Ovary (tissue), 9 donors: ENCODE results near the gene PALLD. TPM values are rescaled to one million over a fixed set of nuclear protein-coding genes. Genes with fewer than 3 reads are reported as not detected.
"Not testable (repeated sequence)": the region's sequence is repeated elsewhere in the genome, so short reads cannot be mapped to it uniquely, and the experiment has no call there.

ENCODE experiments used
- DNase-seq, 5 donors: peaks; one replicate each; pipeline ENCODE4 v3.0.0-alpha.2; 2019 to 2020
- H3K27ac ChIP-seq, 2 donors: fragments of 200-600 bp; one replicate each; pipeline versions ENCODE4 v1.5.1 to v1.8.0; 2019 to 2022
- H3K27me3 ChIP-seq: fragments of 200-600 bp; one replicate; pipeline ENCODE4 v1.8.0; 2022
- H3K36me3 ChIP-seq: fragments of 200-600 bp; sonication (generic); one replicate; pipeline ENCODE4 v1.5.1; 2019
- H3K4me1 ChIP-seq: one replicate; pipeline ENCODE4 v1.8.1; 2013; ENCODE audit warnings: mild to moderate bottlenecking, moderate library complexity; ENCODE audit not compliant: insufficient read depth
- H3K4me3 ChIP-seq: fragments of 200-600 bp; sonication (generic); one replicate; pipeline ENCODE4 v1.5.1; 2017
- H3K9me3 ChIP-seq, 2 donors: fragments of 200-600 bp in 1 of 2; sonication (generic) in 1 of 2; one replicate each; pipeline versions ENCODE4 v1.5.1 to v1.8.1; 2013 to 2019; ENCODE audit warnings: mild to moderate bottlenecking in 1 of 2, moderate library complexity in 1 of 2
- EP300 ChIP-seq: sonication (generic); formaldehyde crosslinking; IDR thresholded peaks from one replicate; pipeline ENCODE4 v1.6.1; 2017; ENCODE audit warnings: antibody characterized with exemption
- POLR2A ChIP-seq: fragments of 450-650 bp; IDR thresholded peaks from one replicate; pipeline ENCODE4 v1.6.1; 2017; ENCODE audit warnings: antibody characterized with exemption, mild to moderate bottlenecking, moderate library complexity
- WGBS, 3 donors: extraction: QIAGEN DNeasy Blood & Tissue Kit in 1 of 3; methylation state at CpG; one replicate each; pipeline versions ENCODE4 v1.1.5 to v1.1.7; 2013 to 2017; 5-methylcytosine and 5-hydroxymethylcytosine counted together
- intact Hi-C, 4 donors: fragments of 100-400 bp; cut with DNase I; formaldehyde crosslinking; loops; one replicate each; pipeline versions ENCODE4 v1.11.0 to v1.15.1; 2022 to 2023
- polyA plus RNA-seq, 2 donors: library from polyadenylated mRNA; stranded (reverse); fragments of 200-250 nt in 1 of 2; fragments of 350-450 nt in 1 of 2; fragmentation: Illumina TruSeq in 1 of 2; extraction: RNeasy Lipid Tissue Mini Kit (QIAGEN cat#74804) in 1 of 2; gene quantifications; one replicate each; pipeline ENCODE4 v1.2.3, GENCODE V29; 2013 to 2014
- total RNA-seq, 7 donors: library from RNA; depleted of rRNA in 2 of 7; stranded (reverse); fragments of >200 nt in 2 of 7; fragmentation: NEBNext Ultra II Directional in 3 of 7; extraction: Animal tissue kit (Norgen Biotek cat#: 25700) in 3 of 7; gene quantifications; one replicate each; pipeline versions ENCODE4 v1.1.0 to v1.2.4, GENCODE V29; 2016 to 2023
- TF ChIP-seq, protein P1 (sequence below), 3 donors: fragments of 450-650 bp in 2 of 3; fragments of 200-600 bp in 1 of 3; IDR thresholded peaks; one replicate each; pipeline versions ENCODE4 v1.5.1 to v1.8.0; 2016 to 2022; ENCODE audit warnings: antibody characterized with exemption in 3 of 3, mild to moderate bottlenecking in 1 of 3
- donor health status: DM: no; HTN: no; CAD: no; lungs with moderate emphysema.
- donor health status: DM: no; HTN: no; CAD: no.
- donor health status: Bipolar disorder and iron deficiency.
- donor health status: DM: yes; HTN: yes; CAD: no.
- donor health status: DM: no; HTN: no; CAD: no.
- donor health status: DM: yes; HTN: yes; CAD: no.

Gene PALLD
- total and polyA plus RNA-seq, 9 donors = 96.8 to 605 (median 137) TPM

DNA sequence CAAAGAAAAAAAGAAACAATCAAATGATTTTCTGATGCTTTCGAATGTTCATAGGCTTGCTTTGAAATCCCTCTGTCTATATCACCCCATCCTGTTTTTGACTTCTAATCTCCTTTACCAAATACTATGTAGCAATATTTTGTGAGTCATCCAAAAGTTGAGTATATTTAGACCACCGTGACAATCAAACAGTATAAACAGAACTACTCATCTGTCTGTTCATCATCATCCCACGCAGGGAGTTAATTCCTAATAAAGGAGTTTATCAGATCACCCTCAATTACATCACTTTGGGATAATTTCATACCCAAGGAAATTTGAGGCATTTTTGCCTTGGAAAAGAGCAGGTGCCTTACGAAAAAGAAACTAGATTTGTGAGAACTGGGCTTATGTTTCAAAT lies 300.3 kb downstream of the PALLD start:
- DNase-seq = no peak
- Histone ChIP-seq H3K4me1 (no peaks in the 10 kb centered on the region), H3K9me3 (no peaks in the 10 kb centered on the region), H3K36me3 (no peaks in the 10 kb centered on the region), H3K4me3 (no peak overlapping the region), H3K27ac (no peak overlapping the region), H3K27me3 (no peaks in the 10 kb centered on the region)
- 35 to 49% (median 41%) methylated on average over 4 of the region's 4 CpGs for WGBS, 3 donors
- intact Hi-C loops = no loop called here
- TF ChIP-seq, protein P1, sequence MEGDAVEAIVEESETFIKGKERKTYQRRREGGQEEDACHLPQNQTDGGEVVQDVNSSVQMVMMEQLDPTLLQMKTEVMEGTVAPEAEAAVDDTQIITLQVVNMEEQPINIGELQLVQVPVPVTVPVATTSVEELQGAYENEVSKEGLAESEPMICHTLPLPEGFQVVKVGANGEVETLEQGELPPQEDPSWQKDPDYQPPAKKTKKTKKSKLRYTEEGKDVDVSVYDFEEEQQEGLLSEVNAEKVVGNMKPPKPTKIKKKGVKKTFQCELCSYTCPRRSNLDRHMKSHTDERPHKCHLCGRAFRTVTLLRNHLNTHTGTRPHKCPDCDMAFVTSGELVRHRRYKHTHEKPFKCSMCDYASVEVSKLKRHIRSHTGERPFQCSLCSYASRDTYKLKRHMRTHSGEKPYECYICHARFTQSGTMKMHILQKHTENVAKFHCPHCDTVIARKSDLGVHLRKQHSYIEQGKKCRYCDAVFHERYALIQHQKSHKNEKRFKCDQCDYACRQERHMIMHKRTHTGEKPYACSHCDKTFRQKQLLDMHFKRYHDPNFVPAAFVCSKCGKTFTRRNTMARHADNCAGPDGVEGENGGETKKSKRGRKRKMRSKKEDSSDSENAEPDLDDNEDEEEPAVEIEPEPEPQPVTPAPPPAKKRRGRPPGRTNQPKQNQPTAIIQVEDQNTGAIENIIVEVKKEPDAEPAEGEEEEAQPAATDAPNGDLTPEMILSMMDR (IDR thresholded peaks at IDR 0.05) = no peak
- TF ChIP-seq EP300 (no peak), POLR2A (no peak)

DNA sequence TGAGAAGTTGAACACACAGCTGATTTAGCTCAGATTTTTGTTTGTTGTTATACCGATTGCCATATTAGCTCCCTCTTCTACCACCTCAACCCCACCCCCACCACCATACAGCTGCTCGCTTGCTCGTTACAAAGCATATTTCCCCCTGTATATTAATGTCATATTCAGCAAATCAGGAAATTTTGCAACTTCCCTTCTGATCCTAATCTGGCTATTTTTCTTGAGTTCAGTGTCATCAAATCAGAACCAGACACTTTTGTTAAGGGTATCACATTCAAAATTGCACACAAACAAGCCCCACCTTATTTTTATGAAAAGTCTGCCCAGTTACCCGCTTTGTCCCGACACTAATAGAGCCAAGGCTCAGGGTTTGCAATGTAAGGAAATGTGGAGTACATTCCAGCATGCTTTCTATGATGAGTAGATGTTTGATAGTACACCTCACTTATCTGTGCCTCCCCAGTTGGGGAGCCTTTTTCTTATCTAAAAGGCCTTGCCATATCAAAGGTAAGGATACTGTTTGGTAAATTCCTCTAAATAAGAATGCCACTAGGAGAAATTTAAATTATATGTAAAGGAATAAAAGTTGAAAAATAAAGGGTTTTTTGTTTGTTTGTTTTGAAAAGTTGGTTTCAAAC lies 301.0 kb downstream of the PALLD start:
- no peak for DNase-seq
- no peak for TF ChIP-seq EP300
- TF ChIP-seq, protein P1 (IDR thresholded peaks at IDR 0.05) = no peak
- no peak for TF ChIP-seq POLR2A
- H3K4me3 ChIP-seq = no peak overlapping the region
- no peaks in the 10 kb centered on the region for H3K9me3 ChIP-seq
- H3K36me3 ChIP-seq = no peaks in the 10 kb centered on the region
- H3K27ac ChIP-seq = no peak overlapping the region
- H3K4me1 ChIP-seq = no peaks in the 10 kb centered on the region
- 85 to 88% (median 88%) methylated on average over 5 of the region's 5 CpGs for WGBS, 3 donors
- H3K27me3 ChIP-seq = no peaks in the 10 kb centered on the region
- intact Hi-C loops = no loop called here

DNA sequence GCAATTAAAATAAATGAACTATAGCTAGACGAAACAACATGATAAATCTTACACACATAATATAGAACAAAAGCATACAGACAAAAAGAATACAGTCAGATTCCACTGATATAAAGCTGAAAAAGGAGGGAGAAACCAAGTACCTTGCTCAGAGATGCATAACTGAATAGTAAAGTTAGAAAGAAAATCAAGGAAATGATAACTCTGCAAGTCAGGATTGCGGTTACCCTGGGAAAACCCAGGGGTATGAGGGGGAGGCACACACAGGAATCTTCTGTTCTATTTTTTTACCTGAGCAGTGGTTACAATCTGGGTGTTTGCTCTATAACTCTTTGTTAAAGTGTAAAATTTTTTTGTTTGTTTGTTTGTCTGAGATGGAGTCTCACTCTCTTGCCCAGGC lies 304.1 kb downstream of the PALLD start:
- Histone ChIP-seq H3K4me3 (no peak overlapping the region), H3K36me3 (no peaks in the 10 kb centered on the region), H3K27me3 (no peaks in the 10 kb centered on the region), H3K9me3 (no peaks in the 10 kb centered on the region), H3K4me1 (peaks cover 4% of the 10 kb centered on the region), H3K27ac (no peak overlapping the region)
- 89 to 95% (median 92%) methylated on average over 2 of the region's 2 CpGs for WGBS, 3 donors
- DNase-seq = no peak
- TF ChIP-seq POLR2A (no peak), EP300 (no peak)
- TF ChIP-seq, protein P1 (IDR thresholded peaks at IDR 0.05) = no peak
- intact Hi-C loops = no loop called here

DNA sequence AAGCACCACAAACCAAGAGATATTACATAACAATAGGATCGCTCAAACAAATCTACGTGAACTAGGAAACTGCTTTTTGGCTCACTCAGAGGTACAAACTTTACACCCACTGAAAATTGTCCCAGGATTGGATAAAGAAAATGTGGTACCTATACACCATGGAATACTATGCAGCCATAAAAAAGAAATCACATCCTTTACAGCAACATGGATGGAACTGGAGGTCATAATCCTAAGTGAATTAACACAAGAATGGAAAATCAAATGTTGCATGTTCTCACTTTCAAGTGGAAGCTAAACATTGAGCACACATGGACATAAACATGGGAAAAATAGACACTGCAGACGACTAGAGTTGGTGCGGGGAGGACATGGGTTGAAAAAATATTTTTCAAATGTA lies 305.4 kb downstream of the PALLD start:
- TF ChIP-seq EP300 = no peak
- TF ChIP-seq POLR2A = no peak
- TF ChIP-seq, protein P1 (IDR thresholded peaks at IDR 0.05) = no peak
- no peak for DNase-seq
- Histone ChIP-seq H3K4me3 (no peak overlapping the region), H3K4me1 (peaks cover 4% of the 10 kb centered on the region), H3K27me3 (no peaks in the 10 kb centered on the region), H3K36me3 (no peaks in the 10 kb centered on the region), H3K27ac (no peak overlapping the region), H3K9me3 (no peaks in the 10 kb centered on the region)
- intact Hi-C loops = no loop called here
- 95 to 96% (median 95%) methylated on average over 4 of the region's 4 CpGs for WGBS, 3 donors

DNA sequence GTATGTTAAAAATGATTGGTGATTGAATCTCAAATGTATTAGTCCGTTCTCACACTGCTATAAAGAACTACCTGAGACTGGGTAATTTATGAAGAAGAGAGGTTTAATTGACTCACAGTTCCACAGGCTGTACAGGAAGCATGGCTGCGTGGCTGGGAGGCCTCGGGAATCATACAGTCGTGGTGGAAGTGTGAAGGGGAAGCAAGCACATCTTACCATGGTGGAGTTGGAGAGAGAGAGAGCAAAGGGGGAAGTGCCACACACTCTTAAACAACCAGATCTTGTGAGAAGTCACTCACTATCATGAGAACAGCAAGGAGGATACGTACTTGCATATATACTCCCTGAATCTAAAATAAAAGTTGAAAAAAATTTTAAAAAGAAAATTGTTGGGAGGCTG lies 306.2 kb downstream of the PALLD start:
- H3K4me1 ChIP-seq, H3K27me3 ChIP-seq, H3K27ac ChIP-seq, H3K9me3 ChIP-seq, intact Hi-C loops, H3K36me3 ChIP-seq, DNase-seq, H3K4me3 ChIP-seq: not testable (repeated sequence)
- WGBS, 3 donors = 88 to 94% (median 91%) methylated on average over 5 of the region's 5 CpGs
